ENCODE measurements around the gene CBX7. TPM values are rescaled to one million over a fixed set of nuclear protein-coding genes. Genes with fewer than 3 reads are reported as not detected.

Gene CBX7
- total and polyA plus RNA-seq, 2 of the 4 experiments (the other 2 are of a cell fraction), result 0.90 to 3.6 TPM

DNA sequence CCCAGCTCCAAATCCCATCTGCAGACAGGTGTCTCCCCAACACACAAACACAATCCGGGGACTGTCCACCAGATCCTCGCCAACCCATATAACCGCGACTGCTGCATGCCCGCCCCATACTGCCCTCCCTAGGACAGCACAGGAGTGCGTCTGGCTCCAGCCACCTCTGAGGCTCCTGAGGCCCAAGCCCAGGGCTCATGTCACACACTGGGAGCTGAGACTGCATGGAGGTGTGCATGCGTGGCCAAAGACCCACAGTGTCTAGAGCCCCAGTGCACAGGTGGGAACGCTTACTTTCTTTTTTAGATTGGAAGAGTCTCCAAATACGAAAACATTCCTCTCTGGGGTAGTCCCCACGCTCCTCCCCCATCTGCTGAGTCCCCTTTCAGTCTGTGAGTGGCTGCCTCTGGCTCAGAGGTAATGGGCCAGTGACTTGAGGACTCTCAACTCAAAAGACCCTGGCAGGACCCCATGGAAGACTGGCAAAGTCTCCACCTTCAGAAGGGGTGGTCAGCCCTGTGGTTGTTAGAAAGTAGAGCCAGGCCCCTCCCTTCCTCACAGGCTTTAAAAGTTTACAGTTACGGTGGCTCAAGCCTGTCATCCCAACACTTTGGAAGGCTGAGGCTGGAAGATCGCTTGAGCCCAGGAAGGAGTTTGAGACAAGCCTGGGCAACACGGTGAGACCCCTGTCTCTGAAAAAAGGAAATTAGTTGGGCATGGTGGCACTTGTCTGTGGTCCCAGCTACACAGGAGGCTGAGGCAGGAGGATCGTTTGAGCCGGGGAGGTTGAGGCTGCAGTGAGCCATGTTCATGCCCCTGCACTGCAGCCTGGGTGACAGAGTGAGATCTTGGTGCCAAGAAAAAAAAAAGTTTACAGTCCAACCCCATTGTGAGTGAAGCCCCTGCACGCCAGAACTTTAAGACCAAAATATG, 2.3 kb downstream of the CBX7 start:
- no peak overlapping the region for H4K8ac ChIP-seq (ENCODE audit: low read depth in 2 of 2, low read length in 2 of 2)
- 70% methylated on average over 6 of the region's 16 CpGs; no CpG with 5 or more reads in 1 of the 2 experiments for WGBS, 2 experiments (ENCODE audit: extremely low coverage in 2 of 2, insufficient read length in 1 of 2)
- H3K4me3 ChIP-seq (ENCODE audit: insufficient read depth, low read depth, low read length), result no peak overlapping the region
- ChIA-PET POLR2A (ENCODE audit: unreplicated experiment) (no interaction called here), CTCF (no interaction called here)
- H2AK9ac ChIP-seq (replicated peaks; ENCODE audit: low read depth, low read length, poor library complexity), result no peak overlapping the region
- no peaks in the 10 kb centered on the region for H4K20me1 ChIP-seq (ENCODE audit: insufficient read depth, low read length)
- ATAC-seq (ENCODE audit: low read depth) (no peak), DNase-seq (no peak)
- dilution Hi-C loops (cut with HindIII; ENCODE audit: low sequenced_read_pairs, unreplicated experiment), result no loop called here
- no peak overlapping the region for H4K5ac ChIP-seq (ENCODE audit: low read depth, low read length)
- no peak overlapping the region for H3K4me2 ChIP-seq (ENCODE audit: low read depth, low read length)
- TF ChIP-seq ELK1 (IDR thresholded peaks at IDR 0.05; ENCODE audit: borderline replicate concordance, low read depth, low read length), result no peak
- TF ChIP-seq, protein P1, sequence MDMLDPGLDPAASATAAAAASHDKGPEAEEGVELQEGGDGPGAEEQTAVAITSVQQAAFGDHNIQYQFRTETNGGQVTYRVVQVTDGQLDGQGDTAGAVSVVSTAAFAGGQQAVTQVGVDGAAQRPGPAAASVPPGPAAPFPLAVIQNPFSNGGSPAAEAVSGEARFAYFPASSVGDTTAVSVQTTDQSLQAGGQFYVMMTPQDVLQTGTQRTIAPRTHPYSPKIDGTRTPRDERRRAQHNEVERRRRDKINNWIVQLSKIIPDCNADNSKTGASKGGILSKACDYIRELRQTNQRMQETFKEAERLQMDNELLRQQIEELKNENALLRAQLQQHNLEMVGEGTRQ (IDR thresholded peaks at IDR 0.05; ENCODE audit: low read depth, low read length), result no peak
- TF ChIP-seq CHD1 (IDR thresholded peaks at IDR 0.05; ENCODE audit: low read depth, low read length), result no peak
- in situ Hi-C loops (cut with MboI; ENCODE audit: low sequenced_read_pairs), result loop anchor here (25.0 kb wide), 1 partner anchor 887 kb away; no protein-coding TSS in a partner anchor
- H3K4me1 ChIP-seq (ENCODE audit: control insufficient read depth, insufficient read depth, low read length), result peaks cover 5% of the 10 kb centered on the region
- H2BK15ac ChIP-seq (ENCODE audit: low read depth, low read length), result no peak overlapping the region
- H3K9me3 ChIP-seq (ENCODE audit: control insufficient read depth, insufficient read depth, low read length), result no peaks in the 10 kb centered on the region
- H3K18ac ChIP-seq (ENCODE audit: low read depth, low read length), result no peak overlapping the region
- H2AK5ac ChIP-seq (ENCODE audit: low read depth, low read length), result no peak overlapping the region
- H3K9ac ChIP-seq (ENCODE audit: low read depth, low read length), result no peak overlapping the region
- intact Hi-C loops (cut with micrococcal nuclease), result no loop called here
- peaks cover 2 to 3% of the 10 kb centered on the region in 2 experiments; a peak in 2 of 4 replicates for H3K79me1 ChIP-seq (ENCODE audit: low read depth in 1 of 2, low read length in 2 of 2)
- 0 out of 2 replicates have a peak, but pooled peaks cover 2% of the 10 kb centered on the region for H3K36me3 ChIP-seq (ENCODE audit: control insufficient read depth, insufficient read depth, low read length)
- H3K27ac ChIP-seq (ENCODE audit: insufficient read depth, low read length), result no peak overlapping the region
- H3K9me1 ChIP-seq (ENCODE audit: insufficient read depth, low read length), result no peaks in the 10 kb centered on the region
- no peak overlapping the region for H2AFZ ChIP-seq (replicated peaks; ENCODE audit: low read length, poor library complexity)
- no peak overlapping the region for H3K56ac ChIP-seq (ENCODE audit: extremely low read depth, insufficient read depth, low read length)
- no peak overlapping the region for H2BK20ac ChIP-seq (ENCODE audit: low read depth, low read length)
- no peak overlapping the region for H3K4ac ChIP-seq (ENCODE audit: low read depth, low read length)
- no TSS peak for BruUV-seq (replicated peaks)
- no peak overlapping the region for H2BK120ac ChIP-seq (ENCODE audit: low read depth, low read length)
- no peak overlapping the region for H2BK5ac ChIP-seq (ENCODE audit: low read depth, low read length, poor library complexity, severe bottlenecking)
- H4K91ac ChIP-seq (ENCODE audit: insufficient read depth, low read depth, low read length), result no peak overlapping the region
- H3K27me3 ChIP-seq (ENCODE audit: control insufficient read depth, insufficient read depth, low read length), result peaks cover 16% of the 10 kb centered on the region
- H3K14ac ChIP-seq (replicated peaks; ENCODE audit: low read depth, low read length), result no peak overlapping the region
- no peak overlapping the region for H3K23ac ChIP-seq (ENCODE audit: low read depth, low read length)

All from IMR-90 (cell line).